22Rv1 (cell line): ENCODE measurements around the gene KCTD5.
A peak's percentile ranks its signal among the peaks of the same experiment; 100 is the strongest.
"Not testable (repeated sequence)": the region's sequence is repeated elsewhere in the genome, so short reads cannot be mapped to it uniquely, and the experiment has no call there.

Experiments used
- H3K27ac ChIP-seq: fragments of 450-650 bp; 2 replicates; pipeline ENCODE4 v1.5.1; 2017
- CTCF ChIP-seq: fragments of 450-650 bp; IDR thresholded peaks from 2 replicates; pipeline ENCODE4 v1.5.1; 2017; ENCODE audit warnings: mild to moderate bottlenecking
- ZFX ChIP-seq: fragments of 450-650 bp; IDR thresholded peaks from 2 replicates; pipeline ENCODE4 v1.6.1; 2017; ENCODE audit warnings: antibody characterized with exemption, borderline replicate concordance

The KCTD5 gene

GRCh38 chr16:2660755-2661373 is 21.5 kb upstream of the KCTD5 start:
- not testable (repeated sequence) for H3K27ac ChIP-seq
- peak; percentile 86 for TF ChIP-seq CTCF

- TF ChIP-seq ZFX (no peak), CTCF (no peak)
- H3K27ac ChIP-seq: no peak overlapping the region
These were observed 18.5 kb upstream of the KCTD5 start for GRCh38 chr16:2663553-2664546.

- TF ChIP-seq CTCF (no peak), ZFX (no peak)
- no peak overlapping the region for H3K27ac ChIP-seq
These were observed 17.7 kb upstream of the KCTD5 start for GRCh38 chr16:2664574-2664982.

- H3K27ac ChIP-seq: not testable (repeated sequence)
These were observed 15.7 kb upstream of the KCTD5 start for GRCh38 chr16:2666671-2667070.

GRCh38 chr16:2669587-2669986 is 12.7 kb upstream of the KCTD5 start:
- H3K27ac ChIP-seq: not testable (repeated sequence)

GRCh38 chr16:2670017-2670416 is 12.3 kb upstream of the KCTD5 start:
- peak; percentile 78 for TF ChIP-seq CTCF
- not testable (repeated sequence) for H3K27ac ChIP-seq

GRCh38 chr16:2671193-2671592 is 11.1 kb upstream of the KCTD5 start:
- H3K27ac ChIP-seq: not testable (repeated sequence)
- peak; percentile 38 for TF ChIP-seq CTCF

- H3K27ac ChIP-seq: no peak overlapping the region
- no peak for TF ChIP-seq ZFX
- no peak for TF ChIP-seq CTCF
These were observed 10.6 kb upstream of the KCTD5 start for GRCh38 chr16:2671741-2672140.
